Ovary (tissue), 9 donors: ENCODE data around the gene ZMYND11. TPM values are rescaled to one million over a fixed set of nuclear protein-coding genes. Genes with fewer than 3 reads are reported as not detected.

Source experiments
- DNase-seq, 5 donors: peaks; one replicate each; pipeline ENCODE4 v3.0.0-alpha.2; 2019 to 2020
- H3K27ac ChIP-seq, 2 donors: fragments of 200-600 bp; one replicate each; pipeline versions ENCODE4 v1.5.1 to v1.8.0; 2019 to 2022
- H3K27me3 ChIP-seq: fragments of 200-600 bp; one replicate; pipeline ENCODE4 v1.8.0; 2022
- H3K36me3 ChIP-seq: fragments of 200-600 bp; sonication (generic); one replicate; pipeline ENCODE4 v1.5.1; 2019
- H3K4me1 ChIP-seq: one replicate; pipeline ENCODE4 v1.8.1; 2013; ENCODE audit warnings: mild to moderate bottlenecking, moderate library complexity; ENCODE audit not compliant: insufficient read depth
- H3K4me3 ChIP-seq: fragments of 200-600 bp; sonication (generic); one replicate; pipeline ENCODE4 v1.5.1; 2017
- H3K9me3 ChIP-seq, 2 donors: fragments of 200-600 bp in 1 of 2; sonication (generic) in 1 of 2; one replicate each; pipeline versions ENCODE4 v1.5.1 to v1.8.1; 2013 to 2019; ENCODE audit warnings: mild to moderate bottlenecking in 1 of 2, moderate library complexity in 1 of 2
- CTCF ChIP-seq, 3 donors: fragments of 450-650 bp in 2 of 3; fragments of 200-600 bp in 1 of 3; IDR thresholded peaks; one replicate each; pipeline versions ENCODE4 v1.5.1 to v1.8.0; 2016 to 2022; ENCODE audit warnings: antibody characterized with exemption in 3 of 3, mild to moderate bottlenecking in 1 of 3
- EP300 ChIP-seq: sonication (generic); formaldehyde crosslinking; IDR thresholded peaks from one replicate; pipeline ENCODE4 v1.6.1; 2017; ENCODE audit warnings: antibody characterized with exemption
- POLR2A ChIP-seq: fragments of 450-650 bp; IDR thresholded peaks from one replicate; pipeline ENCODE4 v1.6.1; 2017; ENCODE audit warnings: antibody characterized with exemption, mild to moderate bottlenecking, moderate library complexity
- WGBS, 3 donors: extraction: QIAGEN DNeasy Blood & Tissue Kit in 1 of 3; methylation state at CpG; one replicate each; pipeline versions ENCODE4 v1.1.5 to v1.1.7; 2013 to 2017; 5-methylcytosine and 5-hydroxymethylcytosine counted together
- intact Hi-C, 4 donors: fragments of 100-400 bp; cut with DNase I; formaldehyde crosslinking; loops; one replicate each; pipeline versions ENCODE4 v1.11.0 to v1.15.1; 2022 to 2023
- polyA plus RNA-seq, 2 donors: library from polyadenylated mRNA; stranded (reverse); fragments of 200-250 nt in 1 of 2; fragments of 350-450 nt in 1 of 2; fragmentation: Illumina TruSeq in 1 of 2; extraction: RNeasy Lipid Tissue Mini Kit (QIAGEN cat#74804) in 1 of 2; gene quantifications; one replicate each; pipeline ENCODE4 v1.2.3, GENCODE V29; 2013 to 2014
- total RNA-seq, 7 donors: library from RNA; depleted of rRNA in 2 of 7; stranded (reverse); fragments of >200 nt in 2 of 7; fragmentation: NEBNext Ultra II Directional in 3 of 7; extraction: Animal tissue kit (Norgen Biotek cat#: 25700) in 3 of 7; gene quantifications; one replicate each; pipeline versions ENCODE4 v1.1.0 to v1.2.4, GENCODE V29; 2016 to 2023
- donor health status: DM: no; HTN: no; CAD: no; lungs with moderate emphysema.
- donor health status: DM: no; HTN: no; CAD: no.
- donor health status: Bipolar disorder and iron deficiency.
- donor health status: DM: yes; HTN: yes; CAD: no.
- donor health status: DM: no; HTN: no; CAD: no.
- donor health status: DM: yes; HTN: yes; CAD: no.

The ZMYND11 gene
- total and polyA plus RNA-seq, 9 donors = 48.4 to 93.6 (median 83.5) TPM

DNA sequence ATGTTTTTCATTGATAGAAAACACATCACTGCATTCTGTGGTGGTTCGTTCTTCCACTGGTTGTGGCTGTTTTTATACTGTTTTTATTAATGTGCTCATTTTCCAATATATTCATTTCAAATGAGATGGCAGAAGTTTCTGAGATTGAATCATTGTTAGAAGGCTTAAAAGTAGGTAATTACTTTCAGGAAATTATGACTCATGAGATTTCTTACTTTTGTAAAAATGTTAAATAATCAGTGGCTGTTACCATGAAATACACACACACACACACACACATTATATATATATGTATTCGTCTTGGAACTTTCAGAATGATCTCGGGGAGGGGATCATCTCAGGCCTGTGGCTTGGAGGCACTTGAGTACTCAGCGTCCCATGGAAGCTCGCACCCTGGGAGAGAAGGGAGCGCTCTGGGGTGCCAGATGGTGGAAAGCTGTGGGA lies 66.1 kb downstream of the ZMYND11 start:
- TF ChIP-seq EP300 = no peak
- no peak for TF ChIP-seq POLR2A
- TF ChIP-seq CTCF (IDR thresholded peaks at IDR 0.05) = no peak
- Histone ChIP-seq H3K36me3 (no peaks in the 10 kb centered on the region), H3K27me3 (no peaks in the 10 kb centered on the region), H3K4me3 (no peak overlapping the region), H3K27ac (no peak overlapping the region), H3K4me1 (no peaks in the 10 kb centered on the region), H3K9me3 (no peaks in the 10 kb centered on the region)
- intact Hi-C loops = no loop called here
- WGBS, 3 donors = 86 to 90% (median 90%) methylated on average over 6 of the region's 6 CpGs
- DNase-seq = no peak

GRCh38 chr10:208616-209015 lies 73.4 kb downstream of the ZMYND11 start:
- H3K27me3 ChIP-seq = no peaks in the 10 kb centered on the region
- intact Hi-C loops = no loop called here
- WGBS, 3 donors = 95 to 97% (median 97%) methylated on average over 4 of the region's 4 CpGs
- no peak for DNase-seq
- H3K4me1 ChIP-seq = no peaks in the 10 kb centered on the region
- no peaks in the 10 kb centered on the region for H3K9me3 ChIP-seq
- H3K4me3 ChIP-seq = no peak overlapping the region
- no peak for TF ChIP-seq EP300
- TF ChIP-seq POLR2A = no peak
- TF ChIP-seq CTCF (IDR thresholded peaks at IDR 0.05) = no peak
- no peak overlapping the region for H3K27ac ChIP-seq
- H3K36me3 ChIP-seq = no peaks in the 10 kb centered on the region

- Histone ChIP-seq H3K36me3 (no peaks in the 10 kb centered on the region), H3K27me3 (no peaks in the 10 kb centered on the region), H3K27ac (no peak overlapping the region), H3K4me3 (no peak overlapping the region), H3K4me1 (no peaks in the 10 kb centered on the region), H3K9me3 (no peaks in the 10 kb centered on the region)
- intact Hi-C loops = no loop called here
- no peak for DNase-seq
- WGBS, 3 donors = 97 to 100% (median 97%) methylated on average over 6 of the region's 6 CpGs
- TF ChIP-seq CTCF (IDR thresholded peaks at IDR 0.05) (no peak), POLR2A (no peak), EP300 (no peak)
Observed at GRCh38 chr10:209357-209756, 74.1 kb downstream of the ZMYND11 start.

DNA sequence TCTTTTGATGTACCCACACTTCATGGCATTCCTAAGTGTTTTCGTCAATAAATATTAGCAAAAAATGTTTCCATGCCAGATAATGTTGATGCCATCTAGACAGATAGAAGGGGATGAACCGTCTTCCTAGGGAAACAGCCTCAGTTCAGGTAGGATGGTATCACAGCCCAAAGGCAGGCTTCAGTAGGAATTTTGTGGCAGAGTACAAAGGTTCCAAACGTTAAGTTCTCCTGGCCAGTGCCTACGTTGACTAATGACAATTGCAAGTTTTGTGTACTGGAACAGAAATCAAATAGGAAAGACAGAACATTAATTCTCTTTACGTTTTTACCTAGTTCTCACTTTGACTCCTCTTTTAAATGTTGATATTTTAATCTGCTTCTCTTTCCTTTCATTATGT lies 75.0 kb downstream of the ZMYND11 start:
- Histone ChIP-seq H3K27me3 (no peaks in the 10 kb centered on the region), H3K9me3 (no peaks in the 10 kb centered on the region), H3K4me3 (no peak overlapping the region), H3K4me1 (no peaks in the 10 kb centered on the region), H3K27ac (no peak overlapping the region), H3K36me3 (no peaks in the 10 kb centered on the region)
- intact Hi-C loops = no loop called here
- WGBS, 3 donors = 89 to 93% (median 92%) methylated on average over 5 of the region's 5 CpGs
- TF ChIP-seq CTCF (IDR thresholded peaks at IDR 0.05) (no peak), EP300 (no peak), POLR2A (no peak)
- DNase-seq = no peak

DNA sequence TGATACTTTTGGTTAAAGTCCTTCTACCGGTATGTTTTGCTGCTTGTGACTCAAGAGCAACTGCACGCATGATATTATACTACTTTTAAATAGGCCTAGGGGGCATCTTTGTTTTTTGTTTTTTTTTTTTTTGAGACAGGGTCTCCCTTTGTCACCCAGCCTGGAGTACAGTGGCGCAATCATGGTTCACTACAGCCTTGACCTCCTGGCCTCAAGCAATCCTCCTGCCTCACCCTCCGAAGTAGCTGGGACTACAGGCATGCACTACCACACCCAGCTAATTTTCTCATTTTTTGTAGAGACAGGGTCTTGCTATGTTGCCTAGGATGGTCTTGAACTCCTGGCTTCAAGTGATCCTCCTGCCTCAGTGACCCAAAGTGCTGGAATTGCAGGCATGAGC lies 80.2 kb downstream of the ZMYND11 start:
- Histone ChIP-seq H3K4me3 (no peak overlapping the region), H3K27ac (no peak overlapping the region), H3K27me3 (no peaks in the 10 kb centered on the region), H3K4me1 (peaks cover 2% of the 10 kb centered on the region), H3K36me3 (no peaks in the 10 kb centered on the region), H3K9me3 (no peaks in the 10 kb centered on the region)
- intact Hi-C loops = no loop called here
- no peak for DNase-seq
- TF ChIP-seq EP300 (no peak), POLR2A (no peak), CTCF (IDR thresholded peaks at IDR 0.05) (no peak)
- WGBS, 3 donors = 87 to 90% (median 88%) methylated on average over 4 of the region's 4 CpGs
